GM23338 (cell line): ENCODE data around the gene GLRA1. TPM values are rescaled to one million over a fixed set of nuclear protein-coding genes. Genes with fewer than 3 reads are reported as not detected.

ENCODE experiments used
- ATAC-seq: fragments of 200-7000 bp; cut with Tn5 transposase; 3 replicates; pipeline ENCODE4 v1.9.1; 2020
- DNase-seq: peaks from one replicate; pipeline ENCODE4 v3.0.0-alpha.2; 2015; ENCODE audit warnings: low spot score
- H2AFZ ChIP-seq: fragments of 200-600 bp; sonication (generic); 2 replicates; pipeline ENCODE4 v1.8.0; 2016; ENCODE audit warnings: antibody characterized with exemption, mild to moderate bottlenecking, moderate library complexity
- H3F3A ChIP-seq: fragments of 200-600 bp; sonication (generic); replicated peaks from 2 replicates; pipeline ENCODE4 v1.8.0; 2017; ENCODE audit warnings: antibody characterized with exemption, mixed run types, low read depth
- H3K27ac ChIP-seq: fragments of 200-600 bp; sonication (generic); 2 replicates; pipeline ENCODE4 v1.6.1; 2016; ENCODE audit warnings: low read depth
- H3K27me3 ChIP-seq: fragments of 200-600 bp; sonication (generic); 2 replicates; pipeline ENCODE4 v1.8.0; 2016; ENCODE audit warnings: mild to moderate bottlenecking, mixed run types, moderate library complexity; ENCODE audit not compliant: insufficient read depth
- H3K36me3 ChIP-seq: fragments of 200-600 bp; sonication (generic); 2 replicates; pipeline ENCODE4 v1.8.0; 2016; ENCODE audit warnings: mild to moderate bottlenecking; ENCODE audit not compliant: insufficient read depth
- H3K4me1 ChIP-seq: fragments of 200-600 bp; sonication (generic); 2 replicates; pipeline ENCODE4 v1.8.0; 2016; ENCODE audit warnings: mild to moderate bottlenecking, moderate library complexity; ENCODE audit not compliant: insufficient read depth
- H3K4me2 ChIP-seq: fragments of 200-600 bp; sonication (generic); 2 replicates; pipeline ENCODE4 v1.7.1; 2017; ENCODE audit warnings: mixed run types
- H3K4me3 ChIP-seq: fragments of 200-600 bp; sonication (generic); 2 replicates; pipeline ENCODE4 v1.6.1; 2016; ENCODE audit warnings: mixed run types
- H3K79me2 ChIP-seq: fragments of 200-600 bp; sonication (generic); replicated peaks from 2 replicates; pipeline ENCODE4 v1.8.0; 2017; ENCODE audit warnings: mild to moderate bottlenecking; ENCODE audit not compliant: insufficient read depth
- H3K9me2 ChIP-seq: fragments of 200-600 bp; sonication (generic); 2 replicates; pipeline ENCODE4 v1.8.0; 2017; ENCODE audit not compliant: insufficient read depth
- H4K20me1 ChIP-seq: fragments of 200-600 bp; sonication (generic); replicated peaks from 2 replicates; pipeline ENCODE4 v1.8.0; 2017; ENCODE audit warnings: mild to moderate bottlenecking; ENCODE audit not compliant: insufficient read depth
- H3K27ac Mint-ChIP-seq: 2 replicates; pipeline ENCODE4 v1.8.0; 2020; ENCODE audit warnings: inconsistent platforms, mild to moderate bottlenecking, moderate library complexity, mixed read lengths
- H3K27me3 Mint-ChIP-seq: 3 replicates; pipeline ENCODE4 v1.8.0; 2022; ENCODE audit warnings: low read depth, mild to moderate bottlenecking, moderate library complexity, mixed read lengths, inconsistent platforms; ENCODE audit not compliant: insufficient read depth, poor library complexity
- H3K36me3 Mint-ChIP-seq: 3 replicates; pipeline ENCODE4 v1.8.0; 2021; ENCODE audit warnings: low read depth, mild to moderate bottlenecking, inconsistent platforms, moderate library complexity, mixed read lengths
- H3K4me1 Mint-ChIP-seq: 3 replicates; pipeline ENCODE4 v1.8.0; 2020; ENCODE audit warnings: mild to moderate bottlenecking, inconsistent platforms, mixed read lengths
- H3K4me3 Mint-ChIP-seq: 3 replicates; pipeline ENCODE4 v1.8.0; 2021; ENCODE audit warnings: moderate library complexity, mild to moderate bottlenecking, inconsistent platforms, mixed read lengths
- H3K9me3 Mint-ChIP-seq: 3 replicates; pipeline ENCODE4 v1.8.0; 2020; ENCODE audit warnings: moderate library complexity, mild to moderate bottlenecking, inconsistent platforms, mixed read lengths
- CREB1 ChIP-seq: fragments of 250-450 bp; sonication (Bioruptor Pico); IDR thresholded peaks from 2 replicates; pipeline ENCODE4 v1.5.0; 2020; ENCODE audit warnings: low read depth, mild to moderate bottlenecking, moderate library complexity
- ETS1 ChIP-seq: IDR thresholded peaks from 2 replicates; pipeline ENCODE4 v1.6.1; 2016; ENCODE audit warnings: antibody characterized with exemption
- EZH2 ChIP-seq: fragments of 200-600 bp; sonication (generic); IDR thresholded peaks from one replicate; pipeline ENCODE4 v1.8.0; 2017; ENCODE audit warnings: antibody characterized with exemption, mild to moderate bottlenecking, low read depth; ENCODE audit not compliant: unreplicated experiment
- EZH2phosphoT487 ChIP-seq: fragments of 200-600 bp; sonication (generic); IDR thresholded peaks from one replicate; pipeline ENCODE4 v1.8.1; 2018; ENCODE audit warnings: antibody characterized with exemption; ENCODE audit not compliant: unreplicated experiment
- NANOG ChIP-seq: IDR thresholded peaks from 2 replicates; pipeline ENCODE4 v1.6.1; 2016; ENCODE audit warnings: antibody characterized with exemption, borderline replicate concordance
- REST ChIP-seq: IDR thresholded peaks from one replicate; pipeline ENCODE4 v1.6.1; 2018; ENCODE audit warnings: antibody characterized with exemption; ENCODE audit not compliant: unreplicated experiment
- STAT1 ChIP-seq: IDR thresholded peaks from one replicate; pipeline ENCODE4 v1.6.1; 2016; ENCODE audit warnings: antibody characterized with exemption; ENCODE audit not compliant: unreplicated experiment
- ZNF331 ChIP-seq: fragments of 250-450 bp; sonication (Bioruptor Pico); IDR thresholded peaks from 2 replicates; pipeline ENCODE4 v1.5.0; 2020; ENCODE audit warnings: low read depth, mild to moderate bottlenecking, moderate library complexity
- ZNF462 ChIP-seq: fragments of 250-450 bp; sonication (Bioruptor Pico); IDR thresholded peaks from 2 replicates; pipeline ENCODE4 v1.5.0; 2020; ENCODE audit warnings: mild to moderate bottlenecking, moderate library complexity
- polyA plus RNA-seq: library from polyadenylated mRNA; unstranded; fragments of >200 nt; fragmentation: Nextera tagmentation; extraction: Ambion mirVana; gene quantifications from 2 replicates; pipeline ENCODE4 v1.2.1, GENCODE V29; 2016
- total RNA-seq: library from RNA; depleted of rRNA; stranded (reverse); fragments of >200 nt; shearing (Covaris generic); gene quantifications from 2 replicates; pipeline ENCODE4 v1.2.3, GENCODE V29; 2014

The GLRA1 gene
- total and polyA plus RNA-seq, 2 experiments from 2014 or later = not detected

- no peak for TF ChIP-seq ETS1
- no peak for TF ChIP-seq NANOG
These were observed 53.8 kb downstream of the GLRA1 start (continued) for GRCh38 chr5:151870820-151871219.

GRCh38 chr5:151870271-151870670 lies 54.4 kb downstream of the GLRA1 start:
- Mint-ChIP-seq H3K27ac (no peak overlapping the region), H3K36me3 (no peaks in the 10 kb centered on the region), H3K9me3 (peaks cover 3% of the 10 kb centered on the region; the same call in 1 of the 3 replicates), H3K4me1 (no peaks in the 10 kb centered on the region), H3K27me3 (peaks cover 5% of the 10 kb centered on the region), H3K4me3 (no peak overlapping the region)
- no peak for ATAC-seq
- Histone ChIP-seq H2AFZ (no peak overlapping the region), H3F3A (no peaks in the 10 kb centered on the region), H3K4me2 (no peak overlapping the region), H3K9me2 (0 out of 2 replicates have a peak, but pooled peaks cover 7% of the 10 kb centered on the region), H3K36me3 (no peaks in the 10 kb centered on the region), H3K4me1 (no peaks in the 10 kb centered on the region), H3K27me3 (no peaks in the 10 kb centered on the region), H4K20me1 (no peaks in the 10 kb centered on the region), H3K4me3 (no peak overlapping the region), H3K27ac (no peak overlapping the region), H3K79me2 (no peaks in the 10 kb centered on the region)
- DNase-seq = no peak
- TF ChIP-seq ZNF331 (CRISPR knock-in tag) (no peak), REST (no peak)

GRCh38 chr5:151869843-151870242 lies 54.8 kb downstream of the GLRA1 start:
- Histone ChIP-seq H3K4me3 (no peak overlapping the region), H2AFZ (no peak overlapping the region), H3K9me2 (0 out of 2 replicates have a peak, but pooled peaks cover 7% of the 10 kb centered on the region), H3K4me1 (no peaks in the 10 kb centered on the region), H3K36me3 (no peaks in the 10 kb centered on the region), H3K27ac (no peak overlapping the region), H3K4me2 (no peak overlapping the region), H3F3A (no peaks in the 10 kb centered on the region), H3K27me3 (no peaks in the 10 kb centered on the region), H3K79me2 (no peaks in the 10 kb centered on the region), H4K20me1 (no peaks in the 10 kb centered on the region)
- peaks cover 3% of the 10 kb centered on the region; the same call in 1 of the 3 replicates for H3K9me3 Mint-ChIP-seq
- no peak overlapping the region for H3K4me3 Mint-ChIP-seq
- no peaks in the 10 kb centered on the region for H3K4me1 Mint-ChIP-seq
- no peaks in the 10 kb centered on the region for H3K36me3 Mint-ChIP-seq
- no peak overlapping the region for H3K27ac Mint-ChIP-seq
- H3K27me3 Mint-ChIP-seq = peaks cover 5% of the 10 kb centered on the region
- no peak for ATAC-seq
- DNase-seq = no peak
- TF ChIP-seq EZH2 (no peak), EZH2phosphoT487 (no peak), STAT1 (no peak), CREB1 (CRISPR knock-in tag) (no peak), NANOG (no peak), ZNF462 (CRISPR knock-in tag) (no peak)
